Posterior cingulate gyrus (tissue), 11 donors: ENCODE results near the gene ABI1.

ENCODE experiments used
- DNase-seq, 10 donors: peaks; one replicate each; pipeline versions ENCODE4 v3.0.0 to v3.0.0-alpha.2; 2020 to 2021; ENCODE audit warnings: mixed read lengths in 3 of 10
- intact Hi-C: fragments of 100-400 bp; cut with DNase I; formaldehyde crosslinking; loops from one replicate; pipeline ENCODE4 v1.15.1; 2023

The ABI1 gene

GRCh38 chr10:26780106-26780792, 80.5 kb downstream of the ABI1 start:
- DNase-seq = no peak
- intact Hi-C loops = no loop called here

GRCh38 chr10:26779176-26779860, 81.4 kb downstream of the ABI1 start:
- intact Hi-C loops = no loop called here
- no peak for DNase-seq

GRCh38 chr10:26777686-26778085, 83.1 kb downstream of the ABI1 start:
- intact Hi-C loops = no loop called here

GRCh38 chr10:26776258-26776657, 84.5 kb downstream of the ABI1 start:
- DNase-seq = no peak
- intact Hi-C loops = no loop called here

More at GRCh38 chr10:26777686-26778085, 83.1 kb downstream of the ABI1 start:
- DNase-seq = no peak

- intact Hi-C loops = no loop called here
- no peak for DNase-seq
These were observed 87.1 kb downstream of the ABI1 start for GRCh38 chr10:26773633-26774032.

- intact Hi-C loops = no loop called here
- DNase-seq = peak in 6 of 10 donors; percentile 28 to 89 (median 39)
These were observed 90.7 kb downstream of the ABI1 start for GRCh38 chr10:26770069-26770468.

- DNase-seq = no peak
- intact Hi-C loops = no loop called here
These were observed 95.2 kb downstream of the ABI1 start for GRCh38 chr10:26765549-26765948.

GRCh38 chr10:26759008-26759407, 101.8 kb downstream of the ABI1 start:
- no peak for DNase-seq
- intact Hi-C loops = no loop called here

GRCh38 chr10:26755443-26755903, 105.3 kb downstream of the ABI1 start:
- no peak for DNase-seq
- intact Hi-C loops = no loop called here

- intact Hi-C loops = no loop called here
- DNase-seq = no peak
These were observed 114.7 kb downstream of the ABI1 start for GRCh38 chr10:26746061-26746460.

- intact Hi-C loops = no loop called here
- DNase-seq = no peak
These were observed 116.9 kb downstream of the ABI1 start for GRCh38 chr10:26743841-26744240.

- intact Hi-C loops = no loop called here
- no peak for DNase-seq
These were observed 117.7 kb downstream of the ABI1 start for GRCh38 chr10:26743091-26743490.

GRCh38 chr10:26741368-26741767, 119.4 kb downstream of the ABI1 start:
- intact Hi-C loops = no loop called here
- no peak for DNase-seq

- intact Hi-C loops = no loop called here
- no peak for DNase-seq
These were observed 121.6 kb downstream of the ABI1 start for GRCh38 chr10:26739071-26739631.

GRCh38 chr10:26738301-26738911, 122.4 kb downstream of the ABI1 start:
- DNase-seq = no peak
- intact Hi-C loops = no loop called here

- intact Hi-C loops = no loop called here
- DNase-seq = peak in 2 of 10 donors; percentile 27 to 42
These were observed 123.0 kb downstream of the ABI1 start for GRCh38 chr10:26737730-26738129.

- DNase-seq = peak in 1 of 10 donors; percentile 63
- intact Hi-C loops = no loop called here
These were observed 125.3 kb downstream of the ABI1 start for GRCh38 chr10:26735435-26735834.

- DNase-seq = peak in 4 of 10 donors; percentile 16 to 84 (median 54)
These were observed 126.8 kb downstream of the ABI1 start for GRCh38 chr10:26733750-26734568.

GRCh38 chr10:26730552-26730951, 130.2 kb downstream of the ABI1 start:
- no peak for DNase-seq
- intact Hi-C loops = no loop called here

More at GRCh38 chr10:26733750-26734568, 126.8 kb downstream of the ABI1 start:
- intact Hi-C loops = no loop called here

- no peak for DNase-seq
- intact Hi-C loops = no loop called here
These were observed 131.4 kb downstream of the ABI1 start for GRCh38 chr10:26729395-26729794.
